Kidney capillary endothelial cell (primary cell): ENCODE results near the gene FAM13B.
A peak's percentile ranks its signal among the peaks of the same experiment; 100 is the strongest.
"Not testable (repeated sequence)": the region's sequence is repeated elsewhere in the genome, so short reads cannot be mapped to it uniquely, and the experiment has no call there.

ENCODE experiments used
- DNase-seq: peaks from one replicate; pipeline ENCODE4 v3.0.0-alpha.2; 2018; ENCODE audit warnings: low spot score

Gene FAM13B

DNA sequence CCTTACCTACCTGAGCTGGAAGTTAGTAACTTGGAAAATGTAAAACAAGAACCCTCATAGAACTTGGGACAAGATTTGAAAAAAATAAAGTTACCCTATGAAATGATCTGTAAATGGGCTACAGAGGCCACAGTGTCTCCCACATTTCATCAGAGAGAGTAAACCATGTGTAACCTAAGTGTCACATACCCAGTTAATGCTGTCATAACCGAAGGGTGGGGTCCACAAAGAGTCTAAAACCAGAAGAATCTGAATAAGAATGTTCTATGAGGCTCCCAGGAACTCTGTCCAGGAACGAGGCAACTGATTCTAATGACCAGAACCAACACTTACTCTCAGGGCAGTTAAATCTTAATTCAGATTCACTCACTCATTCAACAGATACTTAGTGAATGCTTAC lies 1.0 kb upstream of the FAM13B start:
- DNase-seq: no peak

GRCh38 chr5:138033386-138033808 lies 518 bp upstream of the FAM13B start:
- no peak for DNase-seq

DNA sequence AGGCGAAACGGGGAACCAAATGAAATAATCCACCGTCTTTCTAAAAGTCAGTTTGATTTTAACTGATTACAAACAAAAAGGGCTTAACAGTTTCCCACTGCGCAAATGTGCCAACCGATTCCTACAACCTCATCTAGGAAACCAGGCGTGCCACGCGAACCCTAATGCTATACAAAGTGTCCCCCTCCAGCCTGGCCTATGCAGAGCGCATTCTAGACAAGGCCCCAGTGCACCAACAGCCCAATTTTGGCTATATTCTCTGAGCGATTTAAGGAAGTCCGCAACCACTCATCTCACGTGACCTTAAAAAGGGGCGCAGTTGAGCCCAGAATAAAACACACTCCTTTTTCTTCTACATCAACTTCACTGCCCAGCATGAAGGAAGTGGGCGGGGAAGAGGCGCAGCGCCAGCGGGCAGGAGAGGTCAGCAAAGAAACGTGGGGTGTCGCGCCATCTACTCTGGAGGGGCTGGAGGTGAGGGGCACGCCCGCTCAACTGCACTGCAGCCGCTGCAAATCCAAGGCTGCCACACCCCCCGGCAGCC lies 779 bp downstream of the FAM13B start:
- DNase-seq: peak; percentile 30

DNA sequence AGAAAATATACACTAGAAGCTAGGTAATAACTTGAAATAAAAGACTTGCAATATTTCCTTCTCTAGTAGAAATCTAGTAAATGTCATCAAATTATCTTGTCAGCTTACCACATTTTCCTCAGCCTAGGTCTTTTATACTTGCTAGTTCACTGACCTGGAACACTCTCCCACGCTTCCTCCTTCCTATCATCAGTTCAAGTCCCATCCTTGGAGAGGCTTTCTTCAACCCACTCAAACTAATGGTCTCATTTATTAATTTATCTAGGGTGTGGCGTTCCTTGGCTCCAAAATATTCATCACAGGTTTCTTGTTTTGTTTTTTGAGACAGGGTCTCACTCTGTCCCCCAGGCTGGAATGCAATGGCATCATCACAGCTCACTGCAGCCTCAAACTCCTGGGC lies 2.9 kb downstream of the FAM13B start:
- no peak for DNase-seq

DNA sequence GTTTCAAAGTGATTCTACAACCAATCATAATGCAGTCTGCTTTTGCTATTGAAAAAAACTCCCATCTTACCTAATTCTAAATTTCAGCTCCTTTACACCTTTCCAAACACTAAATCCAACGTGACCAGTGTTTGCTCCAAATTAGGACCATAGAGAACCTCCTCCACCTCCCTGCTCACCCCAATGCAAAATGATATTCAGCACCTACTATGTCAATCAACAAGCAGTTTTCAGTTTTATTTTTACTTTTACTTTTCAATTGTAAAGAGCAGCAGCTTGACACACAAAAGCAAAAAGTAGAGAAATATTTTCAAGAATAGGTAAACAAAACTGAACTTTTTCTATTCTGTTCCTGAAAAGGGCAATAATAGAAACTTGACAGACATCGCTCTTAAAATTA lies 3.4 kb downstream of the FAM13B start:
- DNase-seq: no peak

- DNase-seq: no peak
Measured at GRCh38 chr5:138028971-138029365, 3.9 kb downstream of the FAM13B start.

GRCh38 chr5:138028262-138028970 lies 4.5 kb downstream of the FAM13B start:
- DNase-seq: not testable (repeated sequence)

- not testable (repeated sequence) for DNase-seq
Measured at GRCh38 chr5:138026793-138027192, 6.1 kb downstream of the FAM13B start.

GRCh38 chr5:138025285-138025684 lies 7.6 kb downstream of the FAM13B start:
- DNase-seq: no peak

- no peak for DNase-seq
Measured at GRCh38 chr5:138024117-138024516, 8.8 kb downstream of the FAM13B start.

DNA sequence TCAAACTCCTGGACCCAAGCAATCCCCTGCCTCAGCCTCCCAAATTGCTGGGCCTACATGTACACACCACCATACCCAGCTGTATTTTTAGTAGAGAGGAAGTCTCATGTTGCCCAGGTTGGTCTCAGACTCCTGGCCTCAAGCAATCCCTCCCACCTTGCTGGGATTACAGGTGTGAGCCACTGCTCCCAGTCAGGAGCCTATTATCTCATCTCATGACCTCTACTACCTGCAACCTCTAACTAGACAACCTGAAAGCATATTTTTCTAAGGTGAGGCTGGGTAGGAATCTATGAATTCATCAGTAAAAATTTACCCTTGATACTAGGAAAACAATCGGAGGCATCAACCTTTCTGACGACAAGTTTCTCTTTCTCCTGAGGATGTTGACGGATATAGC lies 10.0 kb downstream of the FAM13B start:
- no peak for DNase-seq

- no peak for DNase-seq
Measured at GRCh38 chr5:138021771-138022170, 11.1 kb downstream of the FAM13B start.

DNA sequence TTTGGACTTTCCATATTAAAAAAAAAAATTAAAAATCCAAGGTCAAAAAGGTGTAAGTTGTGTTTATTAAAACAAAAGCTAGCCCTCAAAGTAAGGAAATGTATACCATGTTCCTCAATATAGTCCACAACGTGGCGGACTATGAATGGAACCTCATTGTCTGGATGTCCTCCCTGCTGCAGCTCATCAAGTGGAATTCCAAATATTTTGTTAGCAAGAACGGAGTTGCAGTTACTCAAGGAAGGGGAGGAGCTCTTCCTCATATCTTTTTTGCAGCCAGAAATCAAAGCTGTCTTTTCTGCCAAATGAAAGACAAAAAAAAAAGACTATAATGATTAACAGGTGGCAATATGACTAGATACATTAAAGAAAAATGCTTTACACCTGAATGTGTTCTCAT lies 14.0 kb downstream of the FAM13B start:
- no peak for DNase-seq

DNA sequence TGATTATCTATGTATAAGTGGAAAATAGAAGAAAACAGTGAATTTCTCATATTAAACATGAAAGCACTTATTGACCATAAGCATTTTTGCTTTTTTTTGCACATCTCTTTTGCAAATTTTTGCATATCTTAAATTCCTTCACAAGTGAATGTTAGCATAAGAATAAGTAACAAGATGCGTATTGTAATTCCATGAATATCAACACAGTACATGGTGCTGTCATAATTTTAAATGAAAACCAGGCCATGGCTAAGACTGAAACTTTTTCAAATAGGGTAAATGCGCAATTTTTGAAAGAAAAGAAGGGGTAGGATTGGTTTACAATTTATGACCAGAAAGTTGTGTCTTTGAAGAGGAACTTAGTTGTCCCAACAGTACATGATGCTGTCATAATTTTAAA lies 17.0 kb downstream of the FAM13B start:
- no peak for DNase-seq

DNA sequence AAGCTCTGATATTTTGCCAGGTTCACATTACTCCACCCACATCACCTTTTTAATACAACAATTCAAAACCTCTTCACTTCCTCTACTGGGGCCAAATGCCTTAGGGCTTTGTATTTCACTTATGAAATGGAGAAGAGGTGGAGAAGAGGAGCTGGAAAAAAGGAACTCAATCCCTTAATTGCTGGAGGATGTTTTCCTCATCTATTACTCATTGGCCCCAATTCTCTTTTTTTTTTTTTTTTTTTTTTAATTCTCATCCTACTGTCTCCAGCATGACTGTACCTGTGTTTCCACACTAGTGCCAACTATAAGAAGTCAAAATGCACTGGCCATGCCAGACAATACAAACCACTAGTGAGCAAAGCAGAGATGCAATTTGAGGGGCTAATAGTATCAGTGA lies 20.9 kb downstream of the FAM13B start:
- DNase-seq: no peak

DNA sequence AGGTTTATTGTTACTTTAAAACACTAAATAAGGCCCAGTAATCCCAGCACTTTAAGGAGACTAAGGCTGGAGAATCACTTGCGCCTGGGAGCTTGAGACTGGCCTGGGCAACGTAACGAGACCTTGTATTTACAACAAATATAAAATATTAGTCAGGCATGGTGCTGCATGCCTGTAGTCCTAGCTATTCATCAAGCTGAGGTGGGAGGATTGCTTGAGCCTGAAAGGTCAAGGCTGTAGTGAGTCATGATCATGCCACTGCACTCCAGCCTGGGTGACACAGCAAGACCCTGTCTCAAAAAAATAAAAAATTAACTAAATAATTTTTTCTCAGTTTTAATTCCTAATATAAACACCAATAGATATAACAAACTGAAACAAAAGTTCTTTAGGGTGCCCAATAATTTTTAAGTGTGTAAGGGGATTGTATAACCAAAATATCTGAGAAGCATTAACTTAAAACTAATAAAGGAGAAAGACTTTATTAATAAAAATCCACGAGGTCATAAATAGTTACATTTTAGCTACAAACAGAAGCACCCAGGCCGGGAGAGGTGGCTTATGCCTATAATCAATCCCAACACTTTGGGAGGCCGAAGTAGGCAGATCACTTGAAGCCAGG lies 32.7 kb downstream of the FAM13B start:
- peak; percentile 42 for DNase-seq

GRCh38 chr5:137997726-137998213 lies 35.1 kb downstream of the FAM13B start:
- no peak for DNase-seq

- DNase-seq: no peak
Measured at GRCh38 chr5:137995749-137996128, 37.1 kb downstream of the FAM13B start.

GRCh38 chr5:137995077-137995748 lies 37.7 kb downstream of the FAM13B start:
- DNase-seq: peak; percentile 53

GRCh38 chr5:137994556-137994955 lies 38.3 kb downstream of the FAM13B start:
- no peak for DNase-seq

DNA sequence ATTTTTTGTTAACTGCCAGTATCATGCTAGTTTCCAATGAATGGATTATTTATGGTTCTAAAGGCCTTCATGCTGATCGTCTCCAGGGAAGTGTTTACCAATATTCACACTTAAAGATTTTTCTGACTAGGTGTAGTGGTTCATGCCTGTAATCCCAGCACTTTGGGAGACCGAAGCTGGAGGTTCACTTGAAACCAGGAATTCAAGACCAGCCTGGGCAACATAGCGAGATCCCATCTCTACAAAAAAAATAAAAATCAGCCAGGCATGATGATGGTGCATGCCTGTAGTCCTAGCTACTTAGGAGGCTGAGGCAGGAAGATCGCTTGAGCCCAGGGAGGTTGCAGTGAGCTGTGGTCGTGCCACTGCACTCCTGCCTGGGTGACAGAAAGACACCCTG lies 43.5 kb downstream of the FAM13B start:
- no peak for DNase-seq

DNA sequence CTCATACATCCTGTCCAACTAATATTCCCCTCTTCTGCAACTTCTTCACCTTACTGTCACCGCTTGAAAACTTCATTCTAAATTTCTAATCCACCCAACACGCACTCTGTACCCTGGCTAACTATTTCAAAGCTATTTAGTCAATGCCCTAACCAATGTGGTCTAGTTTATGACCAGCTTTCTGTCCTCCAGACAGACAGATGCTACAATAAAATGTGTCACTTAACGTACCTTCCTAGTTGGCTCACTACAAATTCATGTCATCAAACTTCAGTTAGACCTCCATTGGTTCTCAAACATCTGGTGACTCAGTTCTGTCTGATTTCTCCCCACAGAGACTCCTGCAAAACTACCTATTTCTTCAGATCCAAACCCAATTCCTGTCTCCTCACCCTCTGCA lies 57.7 kb downstream of the FAM13B start:
- DNase-seq: no peak

GRCh38 chr5:137970384-137970783 lies 62.5 kb downstream of the FAM13B start:
- not testable (repeated sequence) for DNase-seq
